Measurements from ENCODE around the gene ATXN1.

Gene ATXN1

GRCh38 chr6:16769986-16770376 lies 8.7 kb upstream of the ATXN1 start:
- Mint-ChIP-seq H3K27ac (no peak overlapping the region), H3K4me3 (peak overlapping the region in 1 of 2 donors; percentile 3), H3K9me3 (no peaks in the 10 kb centered on the region), H3K27me3 (no peaks in the 10 kb centered on the region), H3K4me1 (peaks cover 76% of the 10 kb centered on the region)
- no peak for ATAC-seq
- DNase-seq, result no peak

- no peaks in the 10 kb centered on the region for H3K9me3 Mint-ChIP-seq
- peak; percentile 48 to 64 for DNase-seq
- peak; percentile 87 for ATAC-seq
- peak overlapping the region; percentile 1 to 41 for H3K4me3 Mint-ChIP-seq
- peaks cover 83% of the 10 kb centered on the region for H3K4me1 Mint-ChIP-seq
- no peak overlapping the region for H3K27ac Mint-ChIP-seq
- no peaks in the 10 kb centered on the region for H3K27me3 Mint-ChIP-seq
These were observed 8.1 kb upstream of the ATXN1 start for GRCh38 chr6:16769131-16769985.

GRCh38 chr6:16768477-16768830 lies 7.2 kb upstream of the ATXN1 start:
- no peak for DNase-seq
- Mint-ChIP-seq H3K4me1 (peaks cover 88% of the 10 kb centered on the region), H3K4me3 (no peak overlapping the region), H3K27ac (no peak overlapping the region), H3K9me3 (no peaks in the 10 kb centered on the region), H3K27me3 (no peaks in the 10 kb centered on the region)
- no peak for ATAC-seq

GRCh38 chr6:16767765-16768476 lies 6.7 kb upstream of the ATXN1 start:
- DNase-seq (no peak), ATAC-seq (no peak)
- Mint-ChIP-seq H3K9me3 (no peaks in the 10 kb centered on the region), H3K27me3 (no peaks in the 10 kb centered on the region), H3K27ac (no peak overlapping the region), H3K4me1 (peaks cover 89% of the 10 kb centered on the region), H3K4me3 (no peak overlapping the region)

- ATAC-seq, result no peak
- H3K4me3 Mint-ChIP-seq, result no peak overlapping the region
- H3K4me1 Mint-ChIP-seq, result peaks cover 87% of the 10 kb centered on the region
- no peaks in the 10 kb centered on the region for H3K9me3 Mint-ChIP-seq
- no peak for DNase-seq
- H3K27me3 Mint-ChIP-seq, result no peaks in the 10 kb centered on the region
- peak overlapping the region in 1 of 2 donors; percentile 40 for H3K27ac Mint-ChIP-seq
These were observed 5.8 kb upstream of the ATXN1 start for GRCh38 chr6:16766836-16767745.

GRCh38 chr6:16766043-16766536 lies 4.8 kb upstream of the ATXN1 start:
- Mint-ChIP-seq H3K4me1 (peaks cover 77% of the 10 kb centered on the region), H3K9me3 (no peaks in the 10 kb centered on the region), H3K4me3 (peak overlapping the region; percentile 43 to 94), H3K27me3 (no peaks in the 10 kb centered on the region), H3K27ac (peak overlapping the region in 1 of 2 donors; percentile 50)
- DNase-seq (peak; percentile 15 to 52), ATAC-seq (peak; percentile 7)

GRCh38 chr6:16765235-16765634 lies 4.0 kb upstream of the ATXN1 start:
- Mint-ChIP-seq H3K27me3 (no peaks in the 10 kb centered on the region), H3K4me1 (peaks cover 68% of the 10 kb centered on the region), H3K9me3 (no peaks in the 10 kb centered on the region), H3K4me3 (peak overlapping the region in 1 of 2 donors; percentile 94), H3K27ac (no peak overlapping the region)
- ATAC-seq (no peak), DNase-seq (no peak)

- Mint-ChIP-seq H3K27ac (no peak overlapping the region), H3K9me3 (no peaks in the 10 kb centered on the region), H3K4me3 (peak overlapping the region; percentile 66 to 94), H3K4me1 (peaks cover 64% of the 10 kb centered on the region), H3K27me3 (no peaks in the 10 kb centered on the region)
- ATAC-seq, result no peak
- DNase-seq, result no peak
These were observed 3.1 kb upstream of the ATXN1 start for GRCh38 chr6:16764188-16764950.

GRCh38 chr6:16762550-16763477 lies 1.6 kb upstream of the ATXN1 start:
- H3K4me3 Mint-ChIP-seq, result peak overlapping the region; percentile 91 to 94
- DNase-seq (peak; percentile 37 to 56), ATAC-seq (peak; percentile 26)
- no peaks in the 10 kb centered on the region for H3K9me3 Mint-ChIP-seq
- no peaks in the 10 kb centered on the region for H3K27me3 Mint-ChIP-seq
- peak overlapping the region; percentile 96 to 99 for H3K27ac Mint-ChIP-seq
- peaks cover 64% of the 10 kb centered on the region for H3K4me1 Mint-ChIP-seq

GRCh38 chr6:16762268-16762549 lies 949 bp upstream of the ATXN1 start:
- Mint-ChIP-seq H3K9me3 (no peaks in the 10 kb centered on the region), H3K27ac (peak overlapping the region; percentile 96 to 99), H3K4me3 (peak overlapping the region; percentile 91 to 94), H3K4me1 (peaks cover 65% of the 10 kb centered on the region), H3K27me3 (no peaks in the 10 kb centered on the region)
- ATAC-seq, result peak; percentile 33
- DNase-seq, result no peak

GRCh38 chr6:16761471-16762267 lies 409 bp upstream of the ATXN1 start:
- Mint-ChIP-seq H3K4me1 (peaks cover 66% of the 10 kb centered on the region), H3K9me3 (no peaks in the 10 kb centered on the region), H3K4me3 (peak overlapping the region; percentile 91 to 94), H3K27me3 (no peaks in the 10 kb centered on the region), H3K27ac (peak overlapping the region; percentile 96 to 99)
- peak; percentile 79 for ATAC-seq
- DNase-seq, result peak; percentile 89

- ATAC-seq, result peak; percentile 34
- DNase-seq, result peak; percentile 73
- Mint-ChIP-seq H3K9me3 (no peaks in the 10 kb centered on the region), H3K27me3 (no peaks in the 10 kb centered on the region), H3K27ac (peak overlapping the region; percentile 94 to 99), H3K4me3 (peak overlapping the region; percentile 88 to 99), H3K4me1 (peaks cover 57% of the 10 kb centered on the region)
These were observed 1.4 kb downstream of the ATXN1 start for GRCh38 chr6:16759646-16760515.

All from stimulated activated naive CD8-positive, alpha-beta T cell treated with anti-CD3 and anti-CD28 coated beads, Interleukin-15, amount 100 ng/mL, for 72 hours (primary cell).